PC-9 (cell line): ENCODE results near the gene EMC10.

Experiments used
- EZH2 ChIP-seq: fragments of 200-600 bp; sonication (generic); IDR thresholded peaks from 2 replicates; pipeline ENCODE4 v1.8.0; 2017; ENCODE audit warnings: antibody characterized with exemption, low read depth
- TF ChIP-seq, protein P1 (sequence below): fragments of 200-600 bp; sonication (generic); conservative IDR thresholded peaks from 2 replicates; pipeline ENCODE4 v1.6.1; 2017; ENCODE audit warnings: mixed run types, antibody characterized with exemption, mild to moderate bottlenecking, moderate library complexity

DNA sequence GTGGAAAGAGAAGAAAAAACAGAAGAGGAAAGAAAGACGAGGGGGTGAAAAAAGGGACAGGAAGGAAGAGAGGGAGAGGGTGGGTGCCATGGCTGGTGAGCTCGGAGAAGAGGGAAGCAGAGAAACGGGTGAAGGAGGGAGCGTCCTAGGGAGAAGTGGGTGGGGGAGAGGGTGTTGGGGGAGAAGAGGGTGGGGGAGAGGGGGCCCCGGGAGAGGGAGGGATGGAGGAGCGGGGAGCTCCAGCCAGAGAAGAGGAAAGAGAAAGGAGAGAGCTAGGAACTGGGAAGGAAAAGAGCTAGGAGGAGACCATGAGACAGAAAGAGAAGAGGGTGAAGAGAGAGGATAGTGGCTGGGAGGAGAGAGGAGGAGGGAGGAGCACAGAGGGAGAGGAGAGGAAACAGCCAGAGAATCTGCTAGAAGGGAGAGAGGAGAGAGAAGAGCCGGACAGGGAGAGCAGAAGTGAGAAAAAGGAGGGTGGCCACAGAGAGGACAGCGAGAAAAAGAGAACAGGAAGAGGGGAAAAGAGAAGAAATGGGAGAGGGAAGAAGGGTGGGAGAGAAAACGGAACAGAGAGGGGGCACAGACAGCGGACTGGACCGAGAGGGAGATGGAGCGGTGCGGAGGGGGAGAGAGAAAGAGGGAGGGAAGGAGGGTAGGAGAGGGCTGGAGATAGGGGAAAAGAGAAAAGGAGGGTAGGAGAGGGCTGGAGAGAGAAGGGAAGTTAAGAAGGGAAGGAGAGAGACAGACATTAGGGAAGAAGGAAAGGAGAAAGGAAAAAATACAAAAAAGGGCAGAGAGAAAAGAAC is 12.3 kb downstream of the EMC10 start:
- TF ChIP-seq, protein P1, sequence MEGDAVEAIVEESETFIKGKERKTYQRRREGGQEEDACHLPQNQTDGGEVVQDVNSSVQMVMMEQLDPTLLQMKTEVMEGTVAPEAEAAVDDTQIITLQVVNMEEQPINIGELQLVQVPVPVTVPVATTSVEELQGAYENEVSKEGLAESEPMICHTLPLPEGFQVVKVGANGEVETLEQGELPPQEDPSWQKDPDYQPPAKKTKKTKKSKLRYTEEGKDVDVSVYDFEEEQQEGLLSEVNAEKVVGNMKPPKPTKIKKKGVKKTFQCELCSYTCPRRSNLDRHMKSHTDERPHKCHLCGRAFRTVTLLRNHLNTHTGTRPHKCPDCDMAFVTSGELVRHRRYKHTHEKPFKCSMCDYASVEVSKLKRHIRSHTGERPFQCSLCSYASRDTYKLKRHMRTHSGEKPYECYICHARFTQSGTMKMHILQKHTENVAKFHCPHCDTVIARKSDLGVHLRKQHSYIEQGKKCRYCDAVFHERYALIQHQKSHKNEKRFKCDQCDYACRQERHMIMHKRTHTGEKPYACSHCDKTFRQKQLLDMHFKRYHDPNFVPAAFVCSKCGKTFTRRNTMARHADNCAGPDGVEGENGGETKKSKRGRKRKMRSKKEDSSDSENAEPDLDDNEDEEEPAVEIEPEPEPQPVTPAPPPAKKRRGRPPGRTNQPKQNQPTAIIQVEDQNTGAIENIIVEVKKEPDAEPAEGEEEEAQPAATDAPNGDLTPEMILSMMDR = no peak
- TF ChIP-seq EZH2 = no peak
